IMR-90 (cell line): ENCODE results near the gene FKBP4. TPM values are rescaled to one million over a fixed set of nuclear protein-coding genes. Genes with fewer than 3 reads are reported as not detected.

ENCODE experiments used
- ATAC-seq: fragments of 200-7000 bp; cut with Tn5 transposase; 2 replicates; pipeline ENCODE4 v1.9.1; 2020; ENCODE audit warnings: low read depth, mild to moderate bottlenecking, moderate library complexity
- BruUV-seq: library from RNA; stranded (reverse); fragments of 400-500 nt; replicated peaks from 2 replicates; lab custom pipeline; 2021; lab: Mats Ljungman, UMichigan
- CTCF ChIA-PET: fragments of 300-600 bp; formaldehyde crosslinking; extraction: SDS; loops from one replicate; lab custom pipeline; 2021; ENCODE audit warnings: antibody characterized with exemption; lab: Yijun Ruan, JAX
- POLR2A ChIA-PET: fragments of 300-600 bp; sonication (Branson Sonifier 250); formaldehyde crosslinking; loops from one replicate; lab custom pipeline; 2022; ENCODE audit warnings: antibody characterized with exemption; ENCODE audit not compliant: unreplicated experiment; lab: Charles Lee
- DNase-seq: peaks from one replicate; pipeline ENCODE4 v3.0.0; 2013
- H2AFZ ChIP-seq: replicated peaks from 2 replicates; pipeline ENCODE3; 2013; ENCODE audit warnings: low read length, mild to moderate bottlenecking; ENCODE audit not compliant: poor library complexity
- H2AK5ac ChIP-seq: 2 replicates; pipeline ENCODE4 v1.6.1; 2013; ENCODE audit warnings: low read depth, low read length, inconsistent platforms
- H2AK9ac ChIP-seq: replicated peaks from 2 replicates; pipeline ENCODE3; 2013; ENCODE audit warnings: mild to moderate bottlenecking, low read depth, low read length, moderate library complexity; ENCODE audit not compliant: poor library complexity
- H2BK120ac ChIP-seq: 2 replicates; pipeline ENCODE4 v1.6.1; 2013; ENCODE audit warnings: low read depth, low read length, inconsistent platforms
- H2BK15ac ChIP-seq: 3 replicates; pipeline ENCODE4 v1.6.1; 2013; ENCODE audit warnings: low read depth, low read length, inconsistent platforms
- H2BK20ac ChIP-seq: 2 replicates; pipeline ENCODE4 v1.6.1; 2013; ENCODE audit warnings: low read depth, mild to moderate bottlenecking, inconsistent platforms, low read length, moderate library complexity
- H2BK5ac ChIP-seq: 2 replicates; pipeline ENCODE4 v1.6.1; 2013; ENCODE audit warnings: mild to moderate bottlenecking, low read depth, low read length, inconsistent platforms; ENCODE audit not compliant: poor library complexity, severe bottlenecking
- H3K14ac ChIP-seq: replicated peaks from 2 replicates; pipeline ENCODE4 v1.6.1; 2013; ENCODE audit warnings: low read depth, low read length, inconsistent platforms
- H3K18ac ChIP-seq: 2 replicates; pipeline ENCODE4 v1.6.1; 2013; ENCODE audit warnings: low read depth, low read length, control low read depth
- H3K23ac ChIP-seq: 2 replicates; pipeline ENCODE4 v1.6.1; 2013; ENCODE audit warnings: low read depth, low read length, inconsistent platforms
- H3K27ac ChIP-seq: 2 replicates; pipeline ENCODE4 v1.5.1; 2013; ENCODE audit warnings: mild to moderate bottlenecking, control low read depth, low read length; ENCODE audit not compliant: insufficient read depth
- H3K27me3 ChIP-seq: 2 replicates; pipeline ENCODE4 v1.6.1; 2013; ENCODE audit warnings: low read length; ENCODE audit not compliant: control insufficient read depth, insufficient read depth
- H3K36me3 ChIP-seq: 2 replicates; pipeline ENCODE4 v1.6.1; 2013; ENCODE audit warnings: low read length, mixed read lengths; ENCODE audit not compliant: control insufficient read depth, insufficient read depth
- H3K4ac ChIP-seq: 2 replicates; pipeline ENCODE4 v1.6.1; 2013; ENCODE audit warnings: low read depth, low read length, inconsistent platforms
- H3K4me1 ChIP-seq: 2 replicates; pipeline ENCODE4 v1.6.1; 2013; ENCODE audit warnings: low read length, mixed read lengths; ENCODE audit not compliant: control insufficient read depth, insufficient read depth
- H3K4me2 ChIP-seq: 2 replicates; pipeline ENCODE4 v1.6.1; 2013; ENCODE audit warnings: low read depth, mild to moderate bottlenecking, control low read depth, low read length, moderate library complexity
- H3K4me3 ChIP-seq: 2 replicates; pipeline ENCODE4 v1.5.1; 2013; ENCODE audit warnings: low read depth, mild to moderate bottlenecking, control low read depth, low read length, moderate library complexity; ENCODE audit not compliant: insufficient read depth
- H3K56ac ChIP-seq: 2 replicates; pipeline ENCODE4 v1.6.1; 2013; ENCODE audit warnings: low read length, inconsistent platforms; ENCODE audit not compliant: insufficient read depth; ENCODE audit errors: extremely low read depth
- H3K79me1 ChIP-seq, 2 experiments: 2 replicates each; pipeline ENCODE4 v1.6.1; 2013; ENCODE audit warnings: low read length in 2 of 2, inconsistent platforms in 1 of 2, low read depth in 1 of 2
- H3K9ac ChIP-seq: 2 replicates; pipeline ENCODE4 v1.6.1; 2013; ENCODE audit warnings: low read depth, low read length, control low read depth
- H3K9me1 ChIP-seq: 2 replicates; pipeline ENCODE4 v1.6.1; 2013; ENCODE audit warnings: low read length, inconsistent platforms; ENCODE audit not compliant: insufficient read depth
- H3K9me3 ChIP-seq: 2 replicates; pipeline ENCODE4 v1.6.1; 2013; ENCODE audit warnings: low read length; ENCODE audit not compliant: control insufficient read depth, insufficient read depth
- H4K20me1 ChIP-seq: 2 replicates; pipeline ENCODE4 v1.6.1; 2013; ENCODE audit warnings: low read length, inconsistent platforms; ENCODE audit not compliant: insufficient read depth
- H4K5ac ChIP-seq: 2 replicates; pipeline ENCODE4 v1.6.1; 2013; ENCODE audit warnings: mild to moderate bottlenecking, low read depth, low read length, control low read depth
- H4K8ac ChIP-seq, 2 experiments: 2 replicates each; pipeline ENCODE4 v1.6.1; 2013; ENCODE audit warnings: low read depth in 2 of 2, low read length in 2 of 2, control low read depth in 1 of 2, inconsistent platforms in 1 of 2
- H4K91ac ChIP-seq: 2 replicates; pipeline ENCODE4 v1.6.1; 2013; ENCODE audit warnings: low read depth, low read length, inconsistent platforms; ENCODE audit not compliant: insufficient read depth
- FOS ChIP-seq: fragments of 150-350 bp; IDR thresholded peaks from 2 replicates; pipeline ENCODE4 v1.6.1; 2016; ENCODE audit warnings: low read depth, low read length
- WGBS, 2 experiments: methylation state at CpG; one replicate each; pipeline versions ENCODE4 v1.1.5 to v1.1.7; 2013; ENCODE audit warnings: missing lambda C conversion rate in 2 of 2; ENCODE audit not compliant: insufficient read length in 1 of 2; ENCODE audit errors: extremely low coverage in 2 of 2; 5-methylcytosine and 5-hydroxymethylcytosine counted together
- dilution Hi-C: fragments of 300-500 bp; cut with HindIII; formaldehyde crosslinking; loops from one replicate; pipeline ENCODE4 v1.14.3; 2018; ENCODE audit warnings: low sequenced_read_pairs; ENCODE audit not compliant: unreplicated experiment
- in situ Hi-C: fragments of 300-500 bp; cut with MboI; formaldehyde crosslinking; loops from 3 replicates; pipeline ENCODE4 v1.14.3; 2019; ENCODE audit warnings: low sequenced_read_pairs, inconsistent platforms, mixed read lengths
- intact Hi-C: fragments of 100-400 bp; cut with micrococcal nuclease; formaldehyde crosslinking; loops from 2 replicates; pipeline ENCODE4 v1.10.0; 2022
- polyA plus RNA-seq, 3 experiments: library from polyadenylated mRNA; depleted of rRNA; stranded (reverse); fragments of >200 nt; gene quantifications; 2 replicates each; pipeline ENCODE4 v1.2.3, GENCODE V29; 2012; ENCODE audit warnings: low replicate concordance in 1 of 3
- total RNA-seq: library from RNA; depleted of rRNA; stranded (reverse); fragments of >200 nt; gene quantifications from 2 replicates; pipeline ENCODE4 v1.2.3, GENCODE V29; 2012

FKBP4 gene
- total and polyA plus RNA-seq, 2 of the 4 experiments (the other 2 are of a cell fraction) = 35.7 to 36.0 TPM

GRCh38 chr12:2825132-2825531, 30.4 kb downstream of the FKBP4 start:
- Histone ChIP-seq H4K8ac (no peak overlapping the region), H3K9ac (no peak overlapping the region), H3K27me3 (no peaks in the 10 kb centered on the region), H4K20me1 (no peaks in the 10 kb centered on the region), H3K18ac (no peak overlapping the region), H3K4me3 (no peak overlapping the region), H3K56ac (no peak overlapping the region), H2BK15ac (no peak overlapping the region), H2AFZ (no peak overlapping the region), H3K9me1 (no peaks in the 10 kb centered on the region), H3K4me2 (no peak overlapping the region), H2AK5ac (no peak overlapping the region), H3K27ac (no peak overlapping the region), H2BK20ac (no peak overlapping the region), H2BK5ac (no peak overlapping the region), H2BK120ac (no peak overlapping the region), H2AK9ac (no peak overlapping the region), H3K4me1 (no peaks in the 10 kb centered on the region), H3K79me1 (no peaks in the 10 kb centered on the region), H3K23ac (no peak overlapping the region), H4K5ac (no peak overlapping the region), H3K14ac (no peak overlapping the region), H4K91ac (no peak overlapping the region), H3K36me3 (peaks cover 67% of the 10 kb centered on the region), H3K4ac (no peak overlapping the region), H3K9me3 (no peaks in the 10 kb centered on the region)
- WGBS, 2 experiments = 78% methylated on average over 2 of the region's 4 CpGs; no CpG with 5 or more reads in 1 of the 2 experiments
- intact Hi-C loops = no loop called here
- no TSS peak for BruUV-seq
- dilution Hi-C loops = no loop called here
- CTCF ChIA-PET = interaction anchor here (1.0 kb wide), 1 partner anchor 8 kb away, joined by 3 read pairs; no protein-coding TSS in a partner anchor
- in situ Hi-C loops = no loop called here
- no peak for TF ChIP-seq FOS
- no peak for DNase-seq
- no peak for ATAC-seq
- POLR2A ChIA-PET = no interaction called here
